CD14-positive monocyte (primary cell): Measurements from ENCODE around the gene NTNG2. TPM values are rescaled to one million over a fixed set of nuclear protein-coding genes. Genes with fewer than 3 reads are reported as not detected.

Source experiments
- DNase-seq, 3 donors: peaks; one replicate each; pipeline ENCODE4 v3.0.0-alpha.2; 2011 to 2022
- H2AFZ ChIP-seq: 2 replicates; pipeline ENCODE4 v1.6.0; 2012; ENCODE audit warnings: mild to moderate bottlenecking, low read depth, low read length, inconsistent platforms; ENCODE audit not compliant: insufficient read depth, poor library complexity, severe bottlenecking
- H3K27ac ChIP-seq, 2 donors: 1 replicate in 1 of 2; 2 replicates in 1 of 2; pipeline ENCODE4 v1.5.1; 2012 to 2013; ENCODE audit warnings: low read length in 2 of 2, control low read depth in 1 of 2, inconsistent platforms in 1 of 2, low read depth in 1 of 2, mild to moderate bottlenecking in 1 of 2
- H3K27me3 ChIP-seq, 2 donors: one replicate each; pipeline versions ENCODE4 v1.6.0 to v1.6.1; 2011 to 2013; ENCODE audit warnings: low read length in 2 of 2; ENCODE audit not compliant: control insufficient read depth in 2 of 2, insufficient read depth in 2 of 2
- H3K36me3 ChIP-seq, 2 donors: replicated peaks in 1 of 2; 1 replicate in 1 of 2; 2 replicates in 1 of 2; pipeline versions ENCODE4 v1.5.1 to v1.6.1; 2012 to 2013; ENCODE audit warnings: low read length in 2 of 2, control low read depth in 1 of 2, inconsistent platforms in 1 of 2, mild to moderate bottlenecking in 1 of 2; ENCODE audit not compliant: insufficient read depth in 2 of 2, control insufficient read depth in 1 of 2
- H3K4me1 ChIP-seq, 2 donors: 1 replicate in 1 of 2; 2 replicates in 1 of 2; pipeline versions ENCODE4 v1.5.1 to v1.6.1; 2012 to 2013; ENCODE audit warnings: low read length in 2 of 2, control low read depth in 1 of 2, inconsistent platforms in 1 of 2, mild to moderate bottlenecking in 1 of 2, moderate library complexity in 1 of 2; ENCODE audit not compliant: insufficient read depth in 2 of 2, control insufficient read depth in 1 of 2
- H3K4me2 ChIP-seq: replicated peaks from 2 replicates; pipeline ENCODE3; 2012; ENCODE audit warnings: low read length, moderate library complexity, mild to moderate bottlenecking; ENCODE audit not compliant: poor library complexity, severe bottlenecking; ENCODE audit errors: extremely low read depth
- H3K4me3 ChIP-seq, 3 experiments: fragments of 200-600 bp in 1 of 3; sonication (generic) in 1 of 3; replicated peaks in 1 of 3; 1 replicate in 2 of 3; 2 replicates in 1 of 3; pipeline ENCODE4 v1.5.1; 2011 to 2013; ENCODE audit warnings: low read length in 3 of 3, mild to moderate bottlenecking in 3 of 3, control low read depth in 2 of 3, low read depth in 2 of 3, inconsistent platforms in 1 of 3, moderate library complexity in 1 of 3
- H3K79me2 ChIP-seq: 2 replicates; pipeline ENCODE4 v1.6.0; 2012; ENCODE audit warnings: mild to moderate bottlenecking, control low read depth, inconsistent platforms, low read length, moderate library complexity; ENCODE audit not compliant: insufficient read depth
- H3K9ac ChIP-seq: 2 replicates; pipeline ENCODE4 v1.6.0; 2017; ENCODE audit warnings: low read length, mild to moderate bottlenecking; ENCODE audit not compliant: insufficient read depth, poor library complexity, severe bottlenecking
- H3K9me3 ChIP-seq, 2 donors: replicated peaks in 1 of 2; 1 replicate in 1 of 2; 2 replicates in 1 of 2; pipeline versions ENCODE4 v1.5.1 to v1.6.1; 2012 to 2013; ENCODE audit warnings: low read length in 2 of 2, control low read depth in 1 of 2; ENCODE audit not compliant: control insufficient read depth in 1 of 2, insufficient read depth in 1 of 2
- H4K20me1 ChIP-seq: 2 replicates; pipeline ENCODE4 v1.6.0; 2012; ENCODE audit warnings: mild to moderate bottlenecking, low read length, control low read depth, moderate library complexity; ENCODE audit not compliant: insufficient read depth
- H3K27ac Mint-ChIP-seq, 7 donors: one replicate each; pipeline ENCODE4 v1.8.0; 2020; ENCODE audit warnings: mild to moderate bottlenecking in 7 of 7, mixed read lengths in 7 of 7, moderate library complexity in 6 of 7, inconsistent platforms in 2 of 7
- H3K27me3 Mint-ChIP-seq, 3 donors: one replicate each; pipeline ENCODE4 v1.8.0; 2021 to 2022; ENCODE audit warnings: low read depth in 3 of 3, mild to moderate bottlenecking in 3 of 3, mixed read lengths in 3 of 3, moderate library complexity in 3 of 3, inconsistent platforms in 1 of 3
- H3K36me3 Mint-ChIP-seq, 2 donors: one replicate each; pipeline ENCODE4 v1.8.0; 2020; ENCODE audit warnings: mixed read lengths in 2 of 2, inconsistent platforms in 1 of 2, mild to moderate bottlenecking in 1 of 2
- H3K4me1 Mint-ChIP-seq: one replicate; pipeline ENCODE4 v1.8.0; 2020; ENCODE audit warnings: mild to moderate bottlenecking, mixed read lengths
- H3K4me3 Mint-ChIP-seq, 2 donors: one replicate each; pipeline ENCODE4 v1.8.0; 2020; ENCODE audit warnings: mild to moderate bottlenecking in 2 of 2, mixed read lengths in 2 of 2, moderate library complexity in 1 of 2
- H3K9me3 Mint-ChIP-seq, 7 donors: one replicate each; pipeline ENCODE4 v1.8.0; 2020 to 2022; ENCODE audit warnings: mixed read lengths in 7 of 7, mild to moderate bottlenecking in 6 of 7, moderate library complexity in 6 of 7, inconsistent platforms in 2 of 7
- CTCF ChIP-seq: fragments of 200-600 bp; IDR thresholded peaks from one replicate; pipeline ENCODE4 v1.8.0; 2022; ENCODE audit warnings: antibody characterized with exemption, mild to moderate bottlenecking
- WGBS: methylation state at CpG from one replicate; pipeline ENCODE4 v1.1.5; 2013; ENCODE audit warnings: missing lambda C conversion rate; ENCODE audit not compliant: insufficient coverage; 5-methylcytosine and 5-hydroxymethylcytosine counted together
- intact Hi-C, 2 donors: fragments of 100-400 bp; cut with micrococcal nuclease; formaldehyde crosslinking; loops; one replicate each; pipeline versions ENCODE4 v1.15.0 to v1.15.1; 2023
- polyA plus RNA-seq, 3 donors: library from polyadenylated mRNA; depleted of rRNA in 1 of 3; unstranded in 2 of 3; stranded (reverse) in 1 of 3; fragments of 300-500 nt in 2 of 3; fragments of >200 nt in 1 of 3; fragmentation: Illumina TruSeq in 2 of 3; gene quantifications; 1 replicate in 2 of 3; 2 replicates in 1 of 3; pipeline ENCODE4 v1.2.3, GENCODE V29; 2012 to 2021

The NTNG2 gene
- polyA plus RNA-seq, 3 donors = 2.1 to 10.0 (median 5.0) TPM

GRCh38 chr9:132171702-132172101, 9.8 kb downstream of the NTNG2 start:
- Histone ChIP-seq H4K20me1 (peaks cover 2% of the 10 kb centered on the region), H3K4me1 (no peaks in the 10 kb centered on the region), H3K79me2 (no peaks in the 10 kb centered on the region), H3K9me3 (no peaks in the 10 kb centered on the region), H3K36me3 (no peaks in the 10 kb centered on the region), H3K4me3 (no peak overlapping the region), H2AFZ (no peak overlapping the region), H3K27me3 (peaks cover 0 to 9% of the 10 kb centered on the region in 2 donors), H3K9ac (no peak overlapping the region), H3K4me2 (no peak overlapping the region), H3K27ac (no peak overlapping the region)
- Mint-ChIP-seq H3K36me3 (peaks cover 0 to 5% of the 10 kb centered on the region in 2 donors), H3K27ac (peak overlapping the region in 1 of 7 donors; percentile 64), H3K4me1 (no peaks in the 10 kb centered on the region), H3K27me3 (peaks cover 14 to 29% (median 16%) of the 10 kb centered on the region in 3 donors), H3K9me3 (peaks cover 0 to 5% (median 0%) of the 10 kb centered on the region in 7 donors), H3K4me3 (no peak overlapping the region)
- intact Hi-C loops = no loop called here
- 80% methylated on average over 1 of the region's 7 CpGs for WGBS
- DNase-seq = no peak
- no peak for TF ChIP-seq CTCF

GRCh38 chr9:132172185-132172584, 10.3 kb downstream of the NTNG2 start:
- H3K4me3 ChIP-seq = no peak overlapping the region
- no peaks in the 10 kb centered on the region for H3K79me2 ChIP-seq
- H4K20me1 ChIP-seq = peaks cover 2% of the 10 kb centered on the region
- Mint-ChIP-seq H3K9me3 (peaks cover 0 to 4% (median 0%) of the 10 kb centered on the region in 7 donors), H3K4me3 (no peak overlapping the region), H3K27ac (no peak overlapping the region), H3K36me3 (peaks cover 0 to 5% of the 10 kb centered on the region in 2 donors), H3K27me3 (peaks cover 11 to 24% (median 12%) of the 10 kb centered on the region in 3 donors), H3K4me1 (no peaks in the 10 kb centered on the region)
- no peak for TF ChIP-seq CTCF
- no peaks in the 10 kb centered on the region for H3K36me3 ChIP-seq
- peaks cover 0 to 4% of the 10 kb centered on the region in 2 donors for H3K27me3 ChIP-seq
- intact Hi-C loops = no loop called here
- no peaks in the 10 kb centered on the region for H3K9me3 ChIP-seq
- H3K4me2 ChIP-seq = no peak overlapping the region
- H3K27ac ChIP-seq = no peak overlapping the region
- H3K4me1 ChIP-seq = no peaks in the 10 kb centered on the region
- DNase-seq = no peak
- H3K9ac ChIP-seq = no peak overlapping the region
- WGBS = 93% methylated on average over 3 of the region's 5 CpGs
- H2AFZ ChIP-seq = no peak overlapping the region
